ENCODE measurements around the gene B4GALT3. TPM values are rescaled to one million over a fixed set of nuclear protein-coding genes. Genes with fewer than 3 reads are reported as not detected.

The B4GALT3 gene
- total RNA-seq, 1 donor from 2014 or later, result 12.9 TPM

- DNase-seq (ENCODE audit: low read depth) (no peak), FAIRE-seq (no peak)
- Histone ChIP-seq H3K36me3 (ENCODE audit: control insufficient read depth, insufficient read depth, low read length) (no peaks in the 10 kb centered on the region), H3K27me3 (ENCODE audit: control insufficient read depth, insufficient read depth, low read length) (no peaks in the 10 kb centered on the region), H3K4me3 (ENCODE audit: low read depth, low read length) (no peak overlapping the region)
- no peak for TF ChIP-seq CTCF (IDR thresholded peaks at IDR 0.05; ENCODE audit: insufficient read depth, low read length, severe bottlenecking)
These were observed 38.9 kb downstream of the B4GALT3 start for GRCh38 chr1:161138431-161138830.

GRCh38 chr1:161137881-161138280, 39.4 kb downstream of the B4GALT3 start:
- Histone ChIP-seq H3K4me3 (ENCODE audit: low read depth, low read length) (no peak overlapping the region), H3K27me3 (ENCODE audit: control insufficient read depth, insufficient read depth, low read length) (no peaks in the 10 kb centered on the region), H3K36me3 (ENCODE audit: control insufficient read depth, insufficient read depth, low read length) (no peaks in the 10 kb centered on the region)
- no peak for FAIRE-seq
- no peak for TF ChIP-seq CTCF (IDR thresholded peaks at IDR 0.05; ENCODE audit: insufficient read depth, low read length, severe bottlenecking)
- DNase-seq (ENCODE audit: low read depth), result no peak

- DNase-seq (ENCODE audit: low read depth) (no peak), FAIRE-seq (no peak)
- peak overlapping the region; percentile 78 for H3K4me3 ChIP-seq (ENCODE audit: low read depth, low read length)
These were observed 44.0 kb downstream of the B4GALT3 start for GRCh38 chr1:161133220-161133740.

GRCh38 chr1:161132410-161133219, 44.7 kb downstream of the B4GALT3 start, which contains the start of gene DEDD:
Gene DEDD (minus strand): TSS chr1:161132667. CDS start chr1:161124462, 8,205 bp downstream.
- peak; percentile 12 for TF ChIP-seq CTCF (IDR thresholded peaks at IDR 0.05; ENCODE audit: insufficient read depth, low read length, severe bottlenecking)
- no peaks in the 10 kb centered on the region for H3K36me3 ChIP-seq (ENCODE audit: control insufficient read depth, insufficient read depth, low read length)
- peak; percentile 94 for DNase-seq (ENCODE audit: low read depth)
- H3K27me3 ChIP-seq (ENCODE audit: control insufficient read depth, insufficient read depth, low read length), result no peaks in the 10 kb centered on the region
- FAIRE-seq, result no peak
- peak within 1 kb of the TSS; percentile 78 for H3K4me3 ChIP-seq (ENCODE audit: low read depth, low read length)

More at GRCh38 chr1:161133220-161133740, 44.0 kb downstream of the B4GALT3 start:
- Histone ChIP-seq H3K36me3 (ENCODE audit: control insufficient read depth, insufficient read depth, low read length) (no peaks in the 10 kb centered on the region), H3K27me3 (ENCODE audit: control insufficient read depth, insufficient read depth, low read length) (no peaks in the 10 kb centered on the region)
- TF ChIP-seq CTCF (IDR thresholded peaks at IDR 0.05; ENCODE audit: insufficient read depth, low read length, severe bottlenecking), result no peak

- FAIRE-seq (no peak), DNase-seq (ENCODE audit: low read depth) (peak; percentile 23)
- no peak for TF ChIP-seq CTCF (IDR thresholded peaks at IDR 0.05; ENCODE audit: insufficient read depth, low read length, severe bottlenecking)
- Histone ChIP-seq H3K36me3 (ENCODE audit: control insufficient read depth, insufficient read depth, low read length) (no peaks in the 10 kb centered on the region), H3K27me3 (ENCODE audit: control insufficient read depth, insufficient read depth, low read length) (no peaks in the 10 kb centered on the region), H3K4me3 (ENCODE audit: low read depth, low read length) (peak overlapping the region; percentile 78)
These were observed 45.5 kb downstream of the B4GALT3 start for GRCh38 chr1:161131523-161132409.
